GM12865 (cell line): Measurements from ENCODE around the gene HERC6.

ENCODE experiments used
- DNase-seq: peaks from one replicate; pipeline ENCODE4 v3.0.0; 2010; ENCODE audit warnings: low read depth
- H3K4me3 ChIP-seq: 2 replicates; pipeline ENCODE4 v1.5.1; 2011; ENCODE audit warnings: mild to moderate bottlenecking, low read depth, low read length, control low read depth
- TF ChIP-seq, protein P1 (sequence below): IDR thresholded peaks from 2 replicates; pipeline ENCODE4 v1.5.1; 2011; ENCODE audit warnings: low read length, control low read depth, low read depth, inconsistent platforms; ENCODE audit not compliant: insufficient read depth; ENCODE audit errors: missing control alignments

HERC6 gene

DNA sequence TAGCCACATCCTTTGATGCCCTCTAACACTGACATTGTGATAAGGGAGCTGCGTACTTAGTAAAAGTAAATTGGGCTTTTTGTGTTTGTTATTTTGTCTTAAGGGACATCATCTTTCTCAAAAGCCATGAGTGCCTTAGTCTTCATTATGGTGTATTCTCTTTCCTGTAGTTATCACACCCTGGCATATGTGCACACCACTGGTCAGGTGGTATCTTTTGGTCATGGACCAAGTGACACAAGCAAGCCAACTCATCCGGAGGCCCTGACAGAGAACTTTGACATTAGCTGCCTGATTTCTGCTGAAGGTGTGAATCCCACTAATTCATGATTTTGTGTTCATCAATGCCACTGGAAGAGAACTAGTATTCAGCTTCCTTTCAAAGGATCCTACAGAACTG, 18.0 kb downstream of the HERC6 start:
- TF ChIP-seq, protein P1, sequence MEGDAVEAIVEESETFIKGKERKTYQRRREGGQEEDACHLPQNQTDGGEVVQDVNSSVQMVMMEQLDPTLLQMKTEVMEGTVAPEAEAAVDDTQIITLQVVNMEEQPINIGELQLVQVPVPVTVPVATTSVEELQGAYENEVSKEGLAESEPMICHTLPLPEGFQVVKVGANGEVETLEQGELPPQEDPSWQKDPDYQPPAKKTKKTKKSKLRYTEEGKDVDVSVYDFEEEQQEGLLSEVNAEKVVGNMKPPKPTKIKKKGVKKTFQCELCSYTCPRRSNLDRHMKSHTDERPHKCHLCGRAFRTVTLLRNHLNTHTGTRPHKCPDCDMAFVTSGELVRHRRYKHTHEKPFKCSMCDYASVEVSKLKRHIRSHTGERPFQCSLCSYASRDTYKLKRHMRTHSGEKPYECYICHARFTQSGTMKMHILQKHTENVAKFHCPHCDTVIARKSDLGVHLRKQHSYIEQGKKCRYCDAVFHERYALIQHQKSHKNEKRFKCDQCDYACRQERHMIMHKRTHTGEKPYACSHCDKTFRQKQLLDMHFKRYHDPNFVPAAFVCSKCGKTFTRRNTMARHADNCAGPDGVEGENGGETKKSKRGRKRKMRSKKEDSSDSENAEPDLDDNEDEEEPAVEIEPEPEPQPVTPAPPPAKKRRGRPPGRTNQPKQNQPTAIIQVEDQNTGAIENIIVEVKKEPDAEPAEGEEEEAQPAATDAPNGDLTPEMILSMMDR: no peak
- no peak for DNase-seq
- no peak overlapping the region for H3K4me3 ChIP-seq

DNA sequence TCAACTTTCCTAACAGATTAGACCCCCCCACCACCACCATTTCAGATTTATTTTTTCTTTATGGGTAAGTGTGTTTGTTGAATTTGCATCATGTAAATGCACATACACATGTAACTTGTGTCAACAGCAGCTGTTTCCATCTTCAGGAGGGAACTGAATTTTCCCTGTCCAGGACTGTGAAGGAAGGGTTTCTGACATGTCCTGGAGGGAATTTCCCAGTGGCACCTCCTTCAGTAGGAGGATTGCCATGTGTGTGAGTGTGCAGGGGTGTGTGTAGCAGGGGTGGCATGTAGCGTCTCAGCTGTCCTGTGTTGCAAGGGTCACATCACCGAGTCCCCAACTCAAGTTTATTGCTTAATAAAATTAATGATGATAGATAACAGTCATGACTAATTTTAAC, 19.7 kb downstream of the HERC6 start:
- TF ChIP-seq, protein P1: no peak
- H3K4me3 ChIP-seq: no peak overlapping the region
- DNase-seq: no peak

DNA sequence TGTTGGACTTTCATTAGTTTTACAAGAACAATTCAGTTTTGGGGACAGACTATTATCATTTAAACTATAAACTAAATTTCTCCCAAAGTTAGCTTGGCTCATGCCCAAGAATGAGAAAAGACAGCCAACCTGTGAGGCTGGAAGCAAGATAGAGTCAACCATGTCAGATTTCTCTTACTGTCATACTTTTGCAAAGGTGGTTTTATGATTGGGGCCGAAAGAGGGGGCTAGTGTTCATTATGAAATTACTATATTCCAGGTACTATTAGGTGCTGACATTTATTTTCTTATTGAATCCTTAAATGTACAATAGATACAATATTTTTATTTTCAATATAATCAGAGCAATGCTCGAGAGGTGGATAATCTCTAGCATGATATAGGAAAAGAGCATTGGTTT, 30.6 kb downstream of the HERC6 start:
- H3K4me3 ChIP-seq: no peak overlapping the region
- TF ChIP-seq, protein P1: no peak
- DNase-seq: no peak

DNA sequence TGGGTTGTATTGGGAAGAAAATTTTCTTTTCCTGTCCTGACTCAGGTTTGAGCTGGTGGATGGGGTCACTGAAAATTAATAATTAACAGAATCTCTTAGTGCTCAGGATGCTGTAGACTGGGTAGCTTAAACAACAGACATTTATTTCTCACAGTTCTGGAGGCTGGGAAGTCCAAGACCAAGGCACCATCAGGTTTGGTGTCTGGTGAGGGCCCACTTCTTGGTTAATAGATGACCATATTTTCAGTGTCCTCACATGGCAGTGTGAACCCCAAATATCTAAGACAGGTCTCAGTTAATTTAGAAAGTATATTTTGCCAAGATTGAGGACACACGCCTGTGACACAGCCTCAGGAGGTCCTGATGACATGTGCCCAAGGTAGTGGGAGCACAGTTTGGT, 31.1 kb downstream of the HERC6 start:
- DNase-seq: no peak
- TF ChIP-seq, protein P1: no peak
- no peak overlapping the region for H3K4me3 ChIP-seq

DNA sequence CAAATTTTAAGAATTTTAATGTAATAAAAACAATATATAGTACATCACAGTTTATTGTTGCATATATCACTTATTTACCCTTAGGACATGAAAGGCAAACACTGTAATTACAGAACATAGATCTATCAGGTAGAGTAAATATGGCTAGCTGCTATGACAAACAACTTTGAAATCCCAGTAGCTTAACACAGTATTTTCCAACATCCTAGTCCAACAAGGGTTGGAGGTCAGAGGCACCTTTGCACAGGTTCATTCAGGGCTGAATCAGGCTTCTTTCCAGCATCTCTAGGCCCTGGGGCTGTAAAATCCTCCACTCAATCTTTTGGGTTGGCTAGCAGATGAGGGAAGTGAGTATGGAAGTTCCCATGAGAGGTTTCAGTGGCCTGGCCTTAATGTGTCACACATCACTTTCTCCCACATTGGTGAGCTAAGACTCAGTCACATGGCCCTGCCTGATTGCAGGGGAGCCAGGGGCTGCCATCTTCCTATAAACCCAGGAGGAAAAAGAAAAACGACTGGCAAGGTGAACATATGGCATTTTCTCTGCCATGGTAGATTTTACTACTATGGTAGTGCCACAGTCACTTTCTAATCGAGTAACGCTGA, 32.9 kb downstream of the HERC6 start:
- DNase-seq: peak; percentile 16
- TF ChIP-seq, protein P1: no peak
- no peak overlapping the region for H3K4me3 ChIP-seq

DNA sequence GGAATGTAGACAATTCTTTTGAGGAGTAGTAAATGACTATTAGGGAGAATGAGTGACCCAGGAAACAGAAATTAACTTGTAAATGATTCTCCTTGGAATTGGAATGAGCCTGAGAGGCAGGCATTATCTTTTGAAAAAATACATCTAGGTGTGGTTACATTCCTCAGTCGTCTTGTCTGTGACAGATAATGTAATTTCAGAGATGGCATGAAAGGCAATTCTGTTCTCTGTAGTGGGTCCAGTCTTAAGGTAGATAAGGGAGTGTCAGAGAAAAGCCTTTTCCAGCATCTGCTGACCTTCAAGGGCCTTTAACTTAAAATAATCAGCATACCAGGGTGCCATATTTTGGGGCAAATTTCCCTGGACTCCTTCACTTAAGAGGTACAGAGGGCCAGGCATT, 35.1 kb downstream of the HERC6 start:
- TF ChIP-seq, protein P1: no peak
- DNase-seq: no peak
- H3K4me3 ChIP-seq: no peak overlapping the region

DNA sequence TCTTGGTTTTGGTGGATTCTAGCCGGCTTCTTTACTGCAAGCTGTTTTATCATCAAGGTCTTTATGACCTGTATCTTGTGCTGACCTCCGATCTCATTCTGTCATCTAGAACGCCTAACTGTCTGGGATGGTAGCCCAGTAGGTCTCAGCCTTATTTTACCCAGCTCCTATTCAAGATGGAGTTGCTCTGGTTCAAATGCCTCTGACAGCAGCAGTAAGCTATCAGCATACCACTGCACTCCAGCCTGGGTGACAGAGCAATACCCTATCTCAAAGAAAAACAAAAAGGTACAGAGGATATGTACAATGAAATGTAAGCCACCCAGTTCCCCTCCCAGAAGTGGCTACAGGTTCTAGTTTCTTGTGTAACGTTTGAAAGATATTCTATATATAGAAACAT, 36.1 kb downstream of the HERC6 start:
- no peak overlapping the region for H3K4me3 ChIP-seq
- TF ChIP-seq, protein P1: no peak

More for the DNA sequence above, 36.1 kb downstream of the HERC6 start:
- no peak for DNase-seq
